ENCODE results near the gene INSM1. TPM values are rescaled to one million over a fixed set of nuclear protein-coding genes. Genes with fewer than 3 reads are reported as not detected.

Gene INSM1
- total and polyA plus RNA-seq, 2 of the 13 experiments (the other 11 are each of a cell fraction or from before 2014, with no cell fraction given), result not detected

GRCh38 chr20:20405623-20406022 lies 37.7 kb downstream of the INSM1 start:
- Histone ChIP-seq H3K4me1 (ENCODE audit: insufficient read depth, low read length) (no peaks in the 10 kb centered on the region), H3K36me3 (replicated peaks in 1 of 2; ENCODE audit: control insufficient read depth in 1 of 2, insufficient read depth in 2 of 2, low read length in 2 of 2) (peaks cover 0 to 2% of the 10 kb centered on the region in 2 experiments; a peak in 4 of 5 replicates), H3K4me2 (ENCODE audit: low read depth, low read length) (no peak overlapping the region), H3K79me2 (ENCODE audit: insufficient read depth, low read length) (no peaks in the 10 kb centered on the region), H3K9ac (ENCODE audit: insufficient read depth, low read depth, low read length) (no peak overlapping the region), H3K27me3 (ENCODE audit: control insufficient read depth in 1 of 2, insufficient read depth in 2 of 2, low read length in 2 of 2) (no peaks in the 10 kb centered on the region), H4K20me1 (ENCODE audit: insufficient read depth, low read length) (no peaks in the 10 kb centered on the region), H2AFZ (ENCODE audit: low read length) (no peak overlapping the region), H3K27ac (ENCODE audit: extremely low read length, insufficient read depth, low read length) (no peak overlapping the region), H3K9me3 (ENCODE audit: low read length) (no peaks in the 10 kb centered on the region), H3K4me3 (replicated peaks in 1 of 3; ENCODE audit: insufficient read depth in 1 of 3, low read depth in 2 of 3, low read length in 3 of 3) (no peak overlapping the region)
- no peak for FAIRE-seq
- intact Hi-C loops (cut with micrococcal nuclease; ENCODE audit: unreplicated experiment), result no loop called here
- in situ Hi-C loops (cut with HindIII; ENCODE audit: extremely low pct_ligation_motif_present, low pct_unique_long_range_greater_than_20kb), result no loop called here
- WGBS (ENCODE audit: low lambda C conversion rate), result 95% methylated on average over 10 of the region's 10 CpGs
- CTCF ChIA-PET (ENCODE audit: low intra/inter-chr PET ratio, low total read pairs), result no interaction called here
- POLR2A ChIA-PET, result no interaction called here
- TF ChIP-seq, protein P1, sequence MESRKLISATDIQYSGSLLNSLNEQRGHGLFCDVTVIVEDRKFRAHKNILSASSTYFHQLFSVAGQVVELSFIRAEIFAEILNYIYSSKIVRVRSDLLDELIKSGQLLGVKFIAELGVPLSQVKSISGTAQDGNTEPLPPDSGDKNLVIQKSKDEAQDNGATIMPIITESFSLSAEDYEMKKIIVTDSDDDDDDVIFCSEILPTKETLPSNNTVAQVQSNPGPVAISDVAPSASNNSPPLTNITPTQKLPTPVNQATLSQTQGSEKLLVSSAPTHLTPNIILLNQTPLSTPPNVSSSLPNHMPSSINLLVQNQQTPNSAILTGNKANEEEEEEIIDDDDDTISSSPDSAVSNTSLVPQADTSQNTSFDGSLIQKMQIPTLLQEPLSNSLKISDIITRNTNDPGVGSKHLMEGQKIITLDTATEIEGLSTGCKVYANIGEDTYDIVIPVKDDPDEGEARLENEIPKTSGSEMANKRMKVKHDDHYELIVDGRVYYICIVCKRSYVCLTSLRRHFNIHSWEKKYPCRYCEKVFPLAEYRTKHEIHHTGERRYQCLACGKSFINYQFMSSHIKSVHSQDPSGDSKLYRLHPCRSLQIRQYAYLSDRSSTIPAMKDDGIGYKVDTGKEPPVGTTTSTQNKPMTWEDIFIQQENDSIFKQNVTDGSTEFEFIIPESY (CRISPR knock-in tag; IDR thresholded peaks at IDR 0.05), result no peak
- TF ChIP-seq ZNF781 (CRISPR knock-in tag; IDR thresholded peaks at IDR 0.05; ENCODE audit: borderline replicate concordance, not compliant biosample characterization) (no peak), MXD3 (CRISPR knock-in tag; IDR thresholded peaks at IDR 0.05) (no peak), ZNF160 (CRISPR knock-in tag; IDR thresholded peaks at IDR 0.05) (no peak), SMAD9 (CRISPR knock-in tag; IDR thresholded peaks at IDR 0.05) (no peak), PCBP2 (optimal IDR thresholded peaks at IDR 0.05; ENCODE audit: low read depth, low read length, poor library complexity, severe bottlenecking) (no peak), ATF5 (CRISPR knock-in tag; IDR thresholded peaks at IDR 0.05; ENCODE audit: low read depth) (no peak), IRF1 (CRISPR knock-in tag; IDR thresholded peaks at IDR 0.05; ENCODE audit: low read depth) (no peak), ZNF644 (CRISPR knock-in tag; IDR thresholded peaks at IDR 0.05; ENCODE audit: low read depth) (no peak), ELF4 (CRISPR knock-in tag; IDR thresholded peaks at IDR 0.05; ENCODE audit: borderline replicate concordance) (no peak), ARID2 (CRISPR knock-in tag; IDR thresholded peaks at IDR 0.05; ENCODE audit: borderline replicate concordance) (no peak), TFE3 (CRISPR knock-in tag; IDR thresholded peaks at IDR 0.05) (no peak)
- TF ChIP-seq, protein P2, sequence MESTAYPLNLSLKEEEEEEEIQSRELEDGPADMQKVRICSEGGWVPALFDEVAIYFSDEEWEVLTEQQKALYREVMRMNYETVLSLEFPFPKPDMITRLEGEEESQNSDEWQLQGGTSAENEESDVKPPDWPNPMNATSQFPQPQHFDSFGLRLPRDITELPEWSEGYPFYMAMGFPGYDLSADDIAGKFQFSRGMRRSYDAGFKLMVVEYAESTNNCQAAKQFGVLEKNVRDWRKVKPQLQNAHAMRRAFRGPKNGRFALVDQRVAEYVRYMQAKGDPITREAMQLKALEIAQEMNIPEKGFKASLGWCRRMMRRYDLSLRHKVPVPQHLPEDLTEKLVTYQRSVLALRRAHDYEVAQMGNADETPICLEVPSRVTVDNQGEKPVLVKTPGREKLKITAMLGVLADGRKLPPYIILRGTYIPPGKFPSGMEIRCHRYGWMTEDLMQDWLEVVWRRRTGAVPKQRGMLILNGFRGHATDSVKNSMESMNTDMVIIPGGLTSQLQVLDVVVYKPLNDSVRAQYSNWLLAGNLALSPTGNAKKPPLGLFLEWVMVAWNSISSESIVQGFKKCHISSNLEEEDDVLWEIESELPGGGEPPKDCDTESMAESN (CRISPR knock-in tag; conservative IDR thresholded peaks at IDR 0.05), result no peak
- ATAC-seq, result no peak
- BruUV-seq (replicated peaks), result no TSS peak
- DNase-seq (ENCODE audit: low spot score), result no peak

Data from HepG2 (cell line).